Measurements from ENCODE around the gene ABCA4.
"Not testable (repeated sequence)": the region's sequence is repeated elsewhere in the genome, so short reads cannot be mapped to it uniquely, and the experiment has no call there.

Gene ABCA4

GRCh38 chr1:93969371-93969770 is 151.6 kb downstream of the ABCA4 start:
- no peak for DNase-seq

GRCh38 chr1:93967306-93967705 is 153.6 kb downstream of the ABCA4 start:
- DNase-seq, result no peak

- DNase-seq, result no peak
These were observed 155.1 kb downstream of the ABCA4 start for GRCh38 chr1:93965888-93966287.

- no peak for DNase-seq
These were observed 155.7 kb downstream of the ABCA4 start for GRCh38 chr1:93965256-93965655.

- no peak for DNase-seq
These were observed 156.2 kb downstream of the ABCA4 start for GRCh38 chr1:93964777-93965200.

GRCh38 chr1:93964096-93964776 is 156.7 kb downstream of the ABCA4 start:
- no peak for DNase-seq

GRCh38 chr1:93963585-93963984 is 157.4 kb downstream of the ABCA4 start:
- no peak for DNase-seq

GRCh38 chr1:93961906-93962305 is 159.0 kb downstream of the ABCA4 start:
- DNase-seq, result no peak

GRCh38 chr1:93961443-93961842 is 159.5 kb downstream of the ABCA4 start:
- DNase-seq, result no peak

GRCh38 chr1:93960641-93961147 is 160.3 kb downstream of the ABCA4 start:
- no peak for DNase-seq

- DNase-seq, result no peak
These were observed 161.5 kb downstream of the ABCA4 start for GRCh38 chr1:93959413-93959812.

GRCh38 chr1:93958726-93959100 is 162.2 kb downstream of the ABCA4 start:
- no peak for DNase-seq

- DNase-seq, result no peak
These were observed 162.8 kb downstream of the ABCA4 start for GRCh38 chr1:93958032-93958725.

- DNase-seq, result no peak
These were observed 165.2 kb downstream of the ABCA4 start for GRCh38 chr1:93955765-93956164.

- not testable (repeated sequence) for DNase-seq
These were observed 173.8 kb downstream of the ABCA4 start for GRCh38 chr1:93947002-93947686.

Measured in NCI-H1092 (cell line).